Measurements from ENCODE around the gene DSCAML1. TPM values are rescaled to one million over a fixed set of nuclear protein-coding genes. Genes with fewer than 3 reads are reported as not detected.

DSCAML1 gene
- total and polyA plus RNA-seq, 4 donors: 0.18 to 1.5 (median 1.1) TPM

DNA sequence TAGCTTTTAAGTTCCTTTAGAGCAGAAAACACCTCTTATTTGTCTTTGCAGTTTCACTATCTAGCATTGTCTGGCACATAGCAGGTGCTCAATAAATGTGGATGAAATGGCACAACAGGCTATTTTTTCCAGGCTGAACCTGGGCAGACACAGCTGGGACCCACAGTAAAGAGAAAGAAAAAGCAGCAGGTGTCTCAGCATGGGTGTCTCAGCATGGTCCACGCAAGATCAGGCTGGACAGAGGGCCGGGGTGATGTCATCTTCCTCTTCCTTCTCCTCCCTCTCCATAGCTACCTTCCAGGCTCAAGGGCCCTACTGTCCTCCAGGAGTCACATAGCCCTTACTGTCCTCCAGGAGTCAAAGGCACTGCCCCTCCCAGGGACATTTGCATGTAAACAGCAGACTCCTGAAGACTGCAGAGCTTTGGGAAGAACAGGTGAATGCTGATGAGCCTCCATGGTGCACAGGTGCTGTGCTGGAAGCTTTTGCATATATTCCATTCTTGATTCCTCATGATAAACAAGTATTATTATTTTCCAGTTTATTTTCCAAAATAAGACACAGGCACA is 65.2 kb downstream of the DSCAML1 start:
- DNase-seq (no peak), ATAC-seq (ENCODE audit: insufficient read depth, low FRiP score) (no peak)
- H3K27me3 ChIP-seq (ENCODE audit: control insufficient read depth in 3 of 3, insufficient read depth in 3 of 3, low read length in 2 of 3): no peaks in the 10 kb centered on the region
- 71 to 80% methylated on average over 2 of the region's 2 CpGs for WGBS, 2 donors
- no peaks in the 10 kb centered on the region for H3K36me3 ChIP-seq (ENCODE audit: control insufficient read depth in 4 of 4, insufficient read depth in 4 of 4, low read length in 4 of 4)
- TF ChIP-seq, protein P1, sequence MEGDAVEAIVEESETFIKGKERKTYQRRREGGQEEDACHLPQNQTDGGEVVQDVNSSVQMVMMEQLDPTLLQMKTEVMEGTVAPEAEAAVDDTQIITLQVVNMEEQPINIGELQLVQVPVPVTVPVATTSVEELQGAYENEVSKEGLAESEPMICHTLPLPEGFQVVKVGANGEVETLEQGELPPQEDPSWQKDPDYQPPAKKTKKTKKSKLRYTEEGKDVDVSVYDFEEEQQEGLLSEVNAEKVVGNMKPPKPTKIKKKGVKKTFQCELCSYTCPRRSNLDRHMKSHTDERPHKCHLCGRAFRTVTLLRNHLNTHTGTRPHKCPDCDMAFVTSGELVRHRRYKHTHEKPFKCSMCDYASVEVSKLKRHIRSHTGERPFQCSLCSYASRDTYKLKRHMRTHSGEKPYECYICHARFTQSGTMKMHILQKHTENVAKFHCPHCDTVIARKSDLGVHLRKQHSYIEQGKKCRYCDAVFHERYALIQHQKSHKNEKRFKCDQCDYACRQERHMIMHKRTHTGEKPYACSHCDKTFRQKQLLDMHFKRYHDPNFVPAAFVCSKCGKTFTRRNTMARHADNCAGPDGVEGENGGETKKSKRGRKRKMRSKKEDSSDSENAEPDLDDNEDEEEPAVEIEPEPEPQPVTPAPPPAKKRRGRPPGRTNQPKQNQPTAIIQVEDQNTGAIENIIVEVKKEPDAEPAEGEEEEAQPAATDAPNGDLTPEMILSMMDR (IDR thresholded peaks at IDR 0.05; ENCODE audit: control extremely low read depth, extremely low read depth): no peak
- no peak overlapping the region for H3K4me3 ChIP-seq
- no peak overlapping the region for H3K27ac ChIP-seq (ENCODE audit: low read depth in 1 of 2, low read length in 1 of 2)
- H3K9me3 ChIP-seq (ENCODE audit: control insufficient read depth in 4 of 4, insufficient read depth in 3 of 4, low read length in 3 of 4): no peaks in the 10 kb centered on the region
- H3K9ac ChIP-seq (ENCODE audit: insufficient read depth in 1 of 2, low read length in 2 of 2): no peak overlapping the region
- peaks cover 0 to 5% (median 0%) of the 10 kb centered on the region in 5 donors for H3K4me1 ChIP-seq (ENCODE audit: control insufficient read depth in 5 of 5, insufficient read depth in 5 of 5, low read length in 5 of 5)

DNA sequence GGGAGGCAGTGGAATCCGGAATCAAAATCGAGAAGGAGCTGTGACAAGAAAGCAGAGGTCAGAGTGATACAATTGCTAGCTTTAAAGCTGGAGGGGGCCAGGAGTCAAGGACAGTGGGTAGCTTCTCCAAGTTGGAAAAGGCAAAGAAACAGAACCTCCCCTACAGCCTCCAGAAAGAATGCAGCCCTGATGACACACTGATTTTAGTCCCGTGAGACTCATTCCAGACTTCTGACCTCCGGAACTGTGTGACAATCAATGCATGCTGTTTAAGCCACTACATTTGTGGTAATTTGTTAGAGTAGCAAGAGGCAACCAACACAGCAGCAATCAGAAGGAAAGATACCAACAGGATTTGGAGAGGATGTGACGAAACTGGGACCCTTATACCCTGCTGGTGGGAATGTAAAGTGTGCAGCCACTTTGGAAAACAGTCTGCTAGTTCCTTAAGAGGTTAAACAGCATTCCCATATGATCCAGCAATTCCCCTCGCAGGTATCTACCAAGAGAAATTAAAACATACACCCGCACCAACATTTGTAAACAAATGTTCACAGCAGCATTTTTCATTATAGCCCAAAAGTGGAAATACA is 66.7 kb downstream of the DSCAML1 start:
- H3K27me3 ChIP-seq (ENCODE audit: control insufficient read depth in 3 of 3, insufficient read depth in 3 of 3, low read length in 2 of 3): no peaks in the 10 kb centered on the region

DNA sequence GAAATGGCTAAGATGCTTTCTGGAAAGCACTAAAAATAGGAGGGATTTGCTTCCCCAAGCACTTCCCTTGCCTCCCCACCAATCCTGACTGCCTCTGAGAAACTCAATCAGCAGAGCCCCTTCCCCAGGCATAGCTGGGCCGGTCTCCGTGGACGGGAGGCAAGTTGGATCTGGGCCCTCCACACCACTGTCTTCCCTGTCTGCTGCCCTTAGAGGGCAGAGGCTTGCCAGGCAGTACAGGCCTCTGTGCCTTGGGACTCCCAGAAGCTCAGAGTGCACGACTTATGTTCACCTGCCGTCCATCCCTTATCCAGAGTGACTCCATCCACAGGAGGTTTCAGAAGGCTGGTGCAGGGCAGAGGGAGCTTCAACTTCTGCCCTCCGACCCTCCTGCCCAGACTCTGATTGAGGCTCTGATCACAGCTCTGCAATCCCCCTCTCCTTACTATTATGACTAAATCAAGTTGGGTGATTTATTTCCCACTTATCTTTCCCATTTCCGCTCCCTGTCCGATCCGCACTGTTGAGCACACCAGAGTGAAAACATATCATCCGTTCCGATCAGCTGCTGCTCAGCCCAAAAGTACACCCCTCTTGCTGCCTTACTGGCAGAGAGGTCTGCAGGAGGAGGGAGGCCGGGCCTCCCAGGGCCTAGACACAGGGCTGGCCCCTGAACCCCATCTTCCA is 71.8 kb downstream of the DSCAML1 start:
- TF ChIP-seq, protein P1 (IDR thresholded peaks at IDR 0.05; ENCODE audit: control extremely low read depth, extremely low read depth): no peak
- H3K4me1 ChIP-seq (ENCODE audit: control insufficient read depth in 5 of 5, insufficient read depth in 5 of 5, low read length in 5 of 5): peaks cover 0 to 9% (median 4%) of the 10 kb centered on the region in 5 donors
- DNase-seq (no peak), ATAC-seq (ENCODE audit: insufficient read depth, low FRiP score) (no peak)
- no peak overlapping the region for H3K9ac ChIP-seq (ENCODE audit: insufficient read depth in 1 of 2, low read length in 2 of 2)
- no peaks in the 10 kb centered on the region for H3K36me3 ChIP-seq (ENCODE audit: control insufficient read depth in 4 of 4, insufficient read depth in 4 of 4, low read length in 4 of 4)
- no peak overlapping the region for H3K4me3 ChIP-seq
- no peak overlapping the region for H3K27ac ChIP-seq (ENCODE audit: low read depth in 1 of 2, low read length in 1 of 2)
- H3K9me3 ChIP-seq (ENCODE audit: control insufficient read depth in 4 of 4, insufficient read depth in 3 of 4, low read length in 3 of 4): no peaks in the 10 kb centered on the region
- 78 to 86% methylated on average over 11 to 12 of the region's 12 CpGs for whole genome bisulfite sequencing, 2 donors
- H3K27me3 ChIP-seq (ENCODE audit: control insufficient read depth in 3 of 3, insufficient read depth in 3 of 3, low read length in 2 of 3): no peaks in the 10 kb centered on the region

More for the DNA sequence above, 66.7 kb downstream of the DSCAML1 start:
- ATAC-seq (ENCODE audit: insufficient read depth, low FRiP score) (no peak), DNase-seq (no peak)
- TF ChIP-seq, protein P1 (IDR thresholded peaks at IDR 0.05; ENCODE audit: control extremely low read depth, extremely low read depth): no peak
- no peak overlapping the region for H3K9ac ChIP-seq (ENCODE audit: insufficient read depth in 1 of 2, low read length in 2 of 2)
- no peaks in the 10 kb centered on the region for H3K36me3 ChIP-seq (ENCODE audit: control insufficient read depth in 4 of 4, insufficient read depth in 4 of 4, low read length in 4 of 4)
- no peak overlapping the region for H3K27ac ChIP-seq (ENCODE audit: low read depth in 1 of 2, low read length in 1 of 2)
- H3K4me1 ChIP-seq (ENCODE audit: control insufficient read depth in 5 of 5, insufficient read depth in 5 of 5, low read length in 5 of 5): peaks cover 0 to 5% (median 0%) of the 10 kb centered on the region in 5 donors
- no peaks in the 10 kb centered on the region for H3K9me3 ChIP-seq (ENCODE audit: control insufficient read depth in 4 of 4, insufficient read depth in 3 of 4, low read length in 3 of 4)
- no peak overlapping the region for H3K4me3 ChIP-seq
- WGBS, 2 donors: 83% methylated on average over 7 of the region's 7 CpGs
